Measurements from ENCODE around the gene MFSD1. TPM values are rescaled to one million over a fixed set of nuclear protein-coding genes. Genes with fewer than 3 reads are reported as not detected.

Gene MFSD1
- total and polyA plus RNA-seq, 9 of the 15 experiments (the other 6 are each of a cell fraction or from before 2014, with no cell fraction given) = 8.7 to 49.5 (median 28.6) TPM

- Histone ChIP-seq H3K4me3 (no peak overlapping the region), H3K4me2 (ENCODE audit: insufficient read depth, low read length) (no peak overlapping the region), H3K4me1 (replicated peaks in 1 of 2; ENCODE audit: control insufficient read depth in 2 of 2, insufficient read depth in 2 of 2, low read length in 2 of 2) (peaks cover 0 to 7% of the 10 kb centered on the region in 2 experiments; a peak in 2 of 5 replicates), H3K27ac (ENCODE audit: extremely low read depth, low read depth, low read length) (no peak overlapping the region), H3K79me2 (ENCODE audit: control insufficient read depth, insufficient read depth, low read length) (no peaks in the 10 kb centered on the region), H3K9me1 (ENCODE audit: control insufficient read depth, insufficient read depth, low read length) (no peaks in the 10 kb centered on the region), H3K36me3 (ENCODE audit: control insufficient read depth, insufficient read depth, low read length) (no peaks in the 10 kb centered on the region), H3K9me3 (replicated peaks; ENCODE audit: control insufficient read depth, insufficient read depth, low read depth, low read length) (no peaks in the 10 kb centered on the region), H3K27me3 (ENCODE audit: control insufficient read depth in 2 of 2, insufficient read depth in 2 of 2, low read length in 2 of 2) (no peaks in the 10 kb centered on the region; a peak in 1 of 5 replicates), H2AFZ (ENCODE audit: low read depth, low read length) (no peak overlapping the region), H4K20me1 (replicated peaks; ENCODE audit: control insufficient read depth, insufficient read depth, low read length) (no peaks in the 10 kb centered on the region), H3K9ac (ENCODE audit: insufficient read depth in 1 of 2, low read depth in 2 of 2, low read length in 2 of 2) (no peak overlapping the region)
- CTCF ChIA-PET (ENCODE audit: low intra/inter-chr PET ratio) = interaction anchor here (1.5 kb wide), 1 partner anchor 466 kb away, joined by 8 read pairs; no protein-coding TSS in a partner anchor
- ATAC-seq = no peak
- intact Hi-C loops (cut with micrococcal nuclease) = loop anchor here (2.0 to 10.0 kb wide), 6 partner anchors 51 to 1259 kb away; partner anchors contain the start of gene MLF1
- in situ Hi-C loops (cut with MboI) = loop anchor here (5.0 to 25.0 kb wide), 4 partner anchors 67 to 1182 kb away; no protein-coding TSS in a partner anchor
- FAIRE-seq = no peak
- no peak for DNase-seq (ENCODE audit: extremely low read depth in 1 of 4, low spot score in 3 of 4)
- no TSS peak for BruUV-seq (replicated peaks)
- 61% methylated on average over 2 of the region's 2 CpGs for WGBS (ENCODE audit: insufficient coverage, low coverage, missing lambda C conversion rate)
- POLR2A ChIA-PET = no interaction called here
- TF ChIP-seq ZNF316 (IDR thresholded peaks at IDR 0.05) (peak; percentile 49; the same call in 1 of the 2 replicates), C11orf30 (IDR thresholded peaks at IDR 0.05; ENCODE audit: low read depth) (peak; percentile 26; the same call in 1 of the 2 replicates), FOXJ2 (tag; IDR thresholded peaks at IDR 0.05) (no peak), IRF2 (CRISPR knock-in tag; IDR thresholded peaks at IDR 0.05) (no peak), ZNF551 (CRISPR knock-in tag; IDR thresholded peaks at IDR 0.05) (no peak), TOE1 (IDR thresholded peaks at IDR 0.05; ENCODE audit: borderline replicate concordance) (no peak), TOE1 (CRISPR knock-in tag; IDR thresholded peaks at IDR 0.05; ENCODE audit: borderline replicate concordance, low read depth) (no peak), RUNX1 (IDR thresholded peaks at IDR 0.05; ENCODE audit: low read depth) (no peak), FOXO4 (CRISPR knock-in tag; IDR thresholded peaks at IDR 0.05) (no peak), NR4A1 (CRISPR knock-in tag; IDR thresholded peaks at IDR 0.05) (no peak), NR4A1 (tag; IDR thresholded peaks at IDR 0.05) (no peak), DMBX1 (CRISPR knock-in tag; IDR thresholded peaks at IDR 0.05; ENCODE audit: borderline replicate concordance) (no peak), RBM39 (optimal IDR thresholded peaks at IDR 0.05; ENCODE audit: low read depth, low read length) (no peak), NR1H2 (CRISPR knock-in tag; IDR thresholded peaks at IDR 0.05) (no peak), BACH1 (tag; IDR thresholded peaks at IDR 0.05) (no peak), ZNF24 (IDR thresholded peaks at IDR 0.05) (no peak), HNRNPUL1 (IDR thresholded peaks at IDR 0.05; ENCODE audit: low read length) (no peak), MAX (CRISPR knock-in tag; IDR thresholded peaks at IDR 0.05) (no peak), GATA2 (CRISPR knock-in tag; IDR thresholded peaks at IDR 0.05) (no peak), ZBTB5 (IDR thresholded peaks at IDR 0.05) (no peak), CCAR2 (IDR thresholded peaks at IDR 0.05; ENCODE audit: low read depth, low read length) (no peak), ZNF436 (CRISPR knock-in tag; IDR thresholded peaks at IDR 0.05) (no peak)
Observed at GRCh38 chr3:158794206-158794605, 7.6 kb upstream of the MFSD1 start.

Data from K562 (cell line).